Breast epithelium (tissue), 4 donors: ENCODE measurements around the gene SIRT7. TPM values are rescaled to one million over a fixed set of nuclear protein-coding genes. Genes with fewer than 3 reads are reported as not detected.

Experiments
- DNase-seq, 2 donors: peaks; one replicate each; pipeline ENCODE4 v3.0.0-alpha.2; 2019; ENCODE audit warnings: low spot score in 2 of 2
- H3K27ac ChIP-seq, 2 donors: fragments of 200-600 bp; sonication (generic) in 1 of 2; one replicate each; pipeline ENCODE4 v1.5.1; 2016 to 2019; ENCODE audit warnings: mild to moderate bottlenecking in 1 of 2
- H3K27me3 ChIP-seq, 2 donors: fragments of 200-600 bp; sonication (generic) in 1 of 2; one replicate each; pipeline versions ENCODE4 v1.5.1 to v1.6.0; 2017 to 2019; ENCODE audit warnings: control low read depth in 1 of 2, mild to moderate bottlenecking in 1 of 2
- H3K36me3 ChIP-seq: fragments of 200-600 bp; one replicate; pipeline ENCODE4 v1.5.1; 2019
- H3K4me1 ChIP-seq, 2 donors: fragments of 200-600 bp; sonication (generic); one replicate each; pipeline ENCODE4 v1.5.1; 2016 to 2019; ENCODE audit warnings: control low read depth in 1 of 2
- H3K4me3 ChIP-seq, 3 donors: fragments of 200-600 bp; sonication (generic); 1 replicate in 2 of 3; 2 replicates in 1 of 3; pipeline ENCODE4 v1.5.1; 2016 to 2019; ENCODE audit warnings: mild to moderate bottlenecking in 3 of 3, moderate library complexity in 2 of 3
- H3K9me3 ChIP-seq, 2 donors: fragments of 200-600 bp; sonication (generic) in 1 of 2; one replicate each; pipeline ENCODE4 v1.5.1; 2016 to 2019; ENCODE audit warnings: control low read depth in 1 of 2
- POLR2A ChIP-seq: fragments of 450-650 bp; IDR thresholded peaks from one replicate; pipeline ENCODE4 v1.6.1; 2016; ENCODE audit warnings: antibody characterized with exemption, mild to moderate bottlenecking, moderate library complexity
- POLR2AphosphoS5 ChIP-seq, 3 donors: sonication (generic); formaldehyde crosslinking; IDR thresholded peaks; one replicate each; pipeline ENCODE4 v1.6.1; 2017; ENCODE audit warnings: antibody characterized with exemption in 3 of 3
- intact Hi-C: fragments of 100-400 bp; cut with DNase I; formaldehyde crosslinking; loops from one replicate; pipeline ENCODE4 v1.15.1; 2023; ENCODE audit warnings: low total_unique reads
- total RNA-seq, 3 donors: library from RNA; depleted of rRNA; stranded (reverse); fragments of >200 nt; gene quantifications; one replicate each; pipeline ENCODE4 v1.1.0, GENCODE V29; 2016
- TF ChIP-seq, protein P1 (sequence below), 3 donors: fragments of 450-650 bp; IDR thresholded peaks; one replicate each; pipeline ENCODE4 v1.5.1; 2016 to 2017; ENCODE audit warnings: antibody characterized with exemption in 3 of 3, mild to moderate bottlenecking in 3 of 3, moderate library complexity in 3 of 3

SIRT7 gene
- total RNA-seq, 3 donors from 2014 or later: 20.6 to 27.2 (median 25.8) TPM

DNA sequence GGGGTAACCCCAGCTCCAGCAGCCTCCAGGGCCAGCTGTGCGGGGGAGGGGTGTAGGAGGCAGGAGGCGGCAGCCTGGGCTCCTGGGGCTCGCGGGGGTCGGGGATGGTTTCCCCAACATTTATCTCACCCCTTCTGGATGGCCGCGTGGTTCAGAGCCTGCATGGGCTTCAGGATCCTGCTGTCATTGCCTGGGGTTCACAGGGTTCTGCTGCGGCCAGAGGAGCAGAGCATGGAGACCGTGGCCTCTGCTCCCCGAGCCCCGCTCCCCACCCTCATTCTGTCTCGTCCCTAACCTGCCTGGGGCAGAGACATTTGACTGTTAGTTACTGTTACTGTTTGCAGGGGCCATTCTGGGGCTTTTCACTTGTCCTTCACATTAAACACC, 24.2 kb upstream of the SIRT7 start:
- Histone ChIP-seq H3K4me1 (peaks cover 0 to 5% of the 10 kb centered on the region in 2 donors), H3K4me3 (no peak overlapping the region), H3K36me3 (no peaks in the 10 kb centered on the region), H3K27me3 (no peaks in the 10 kb centered on the region), H3K27ac (no peak overlapping the region), H3K9me3 (no peaks in the 10 kb centered on the region)
- DNase-seq: no peak
- TF ChIP-seq, protein P1, sequence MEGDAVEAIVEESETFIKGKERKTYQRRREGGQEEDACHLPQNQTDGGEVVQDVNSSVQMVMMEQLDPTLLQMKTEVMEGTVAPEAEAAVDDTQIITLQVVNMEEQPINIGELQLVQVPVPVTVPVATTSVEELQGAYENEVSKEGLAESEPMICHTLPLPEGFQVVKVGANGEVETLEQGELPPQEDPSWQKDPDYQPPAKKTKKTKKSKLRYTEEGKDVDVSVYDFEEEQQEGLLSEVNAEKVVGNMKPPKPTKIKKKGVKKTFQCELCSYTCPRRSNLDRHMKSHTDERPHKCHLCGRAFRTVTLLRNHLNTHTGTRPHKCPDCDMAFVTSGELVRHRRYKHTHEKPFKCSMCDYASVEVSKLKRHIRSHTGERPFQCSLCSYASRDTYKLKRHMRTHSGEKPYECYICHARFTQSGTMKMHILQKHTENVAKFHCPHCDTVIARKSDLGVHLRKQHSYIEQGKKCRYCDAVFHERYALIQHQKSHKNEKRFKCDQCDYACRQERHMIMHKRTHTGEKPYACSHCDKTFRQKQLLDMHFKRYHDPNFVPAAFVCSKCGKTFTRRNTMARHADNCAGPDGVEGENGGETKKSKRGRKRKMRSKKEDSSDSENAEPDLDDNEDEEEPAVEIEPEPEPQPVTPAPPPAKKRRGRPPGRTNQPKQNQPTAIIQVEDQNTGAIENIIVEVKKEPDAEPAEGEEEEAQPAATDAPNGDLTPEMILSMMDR (IDR thresholded peaks at IDR 0.05): no peak
- TF ChIP-seq POLR2A: no peak
- no peak for TF ChIP-seq POLR2AphosphoS5 (IDR thresholded peaks at IDR 0.05)
- intact Hi-C loops: no loop called here

GRCh38 chr17:81941484-81942166, 23.6 kb upstream of the SIRT7 start:
- peaks cover 0 to 5% of the 10 kb centered on the region in 2 donors for H3K4me1 ChIP-seq
- no peak for DNase-seq

GRCh38 chr17:81940538-81941483, 22.8 kb upstream of the SIRT7 start:
- H3K4me1 ChIP-seq: peaks cover 0 to 5% of the 10 kb centered on the region in 2 donors
- H3K36me3 ChIP-seq: no peaks in the 10 kb centered on the region
- peak overlapping the region in 1 of 3 donors; percentile 25 for H3K4me3 ChIP-seq
- TF ChIP-seq POLR2AphosphoS5 (IDR thresholded peaks at IDR 0.05) (no peak), POLR2A (no peak)
- intact Hi-C loops: no loop called here
- no peaks in the 10 kb centered on the region for H3K9me3 ChIP-seq
- no peak for DNase-seq
- H3K27ac ChIP-seq: peak overlapping the region; percentile 50 to 75
- H3K27me3 ChIP-seq: no peaks in the 10 kb centered on the region

More at GRCh38 chr17:81941484-81942166, 23.6 kb upstream of the SIRT7 start:
- H3K9me3 ChIP-seq: no peaks in the 10 kb centered on the region
- H3K36me3 ChIP-seq: no peaks in the 10 kb centered on the region
- H3K27ac ChIP-seq: no peak overlapping the region
- H3K4me3 ChIP-seq: no peak overlapping the region
- TF ChIP-seq POLR2A: no peak
- no peak for TF ChIP-seq POLR2AphosphoS5 (IDR thresholded peaks at IDR 0.05)
- TF ChIP-seq, protein P1 (IDR thresholded peaks at IDR 0.05): no peak
- no peaks in the 10 kb centered on the region for H3K27me3 ChIP-seq
- intact Hi-C loops: no loop called here

GRCh38 chr17:81939881-81940385, 22.0 kb upstream of the SIRT7 start:
- H3K27ac ChIP-seq: peak overlapping the region; percentile 50 to 75
- H3K4me3 ChIP-seq: peak overlapping the region in 2 of 3 donors; percentile 25 to 57
- H3K36me3 ChIP-seq: no peaks in the 10 kb centered on the region
- DNase-seq: no peak
- H3K4me1 ChIP-seq: peaks cover 0 to 5% of the 10 kb centered on the region in 2 donors
- no peaks in the 10 kb centered on the region for H3K27me3 ChIP-seq
- no peaks in the 10 kb centered on the region for H3K9me3 ChIP-seq
- TF ChIP-seq POLR2AphosphoS5 (IDR thresholded peaks at IDR 0.05): no peak
- no peak for TF ChIP-seq POLR2A
- TF ChIP-seq, protein P1 (IDR thresholded peaks at IDR 0.05): no peak
- intact Hi-C loops: no loop called here

GRCh38 chr17:81939218-81939617, 21.2 kb upstream of the SIRT7 start:
- Histone ChIP-seq H3K27me3 (no peaks in the 10 kb centered on the region), H3K4me3 (no peak overlapping the region), H3K27ac (peak overlapping the region; percentile 50 to 75), H3K36me3 (no peaks in the 10 kb centered on the region), H3K9me3 (no peaks in the 10 kb centered on the region), H3K4me1 (peaks cover 0 to 5% of the 10 kb centered on the region in 2 donors)
- intact Hi-C loops: no loop called here
- DNase-seq: no peak
- no peak for TF ChIP-seq POLR2AphosphoS5 (IDR thresholded peaks at IDR 0.05)
- no peak for TF ChIP-seq POLR2A
- TF ChIP-seq, protein P1 (IDR thresholded peaks at IDR 0.05): no peak
